IMR-90 (cell line): ENCODE data around the gene SLC44A5.

ENCODE experiments used
- CEBPB ChIP-seq: IDR thresholded peaks from 2 replicates; pipeline ENCODE4 v1.6.1; 2012; ENCODE audit warnings: low read depth, low read length, improper control_type of control experiment
- CTCF ChIP-seq: conservative IDR thresholded peaks from 2 replicates; pipeline ENCODE4 v1.5.1; 2012; ENCODE audit warnings: mild to moderate bottlenecking, low read depth, low read length, improper control_type of control experiment
- POLR2A ChIP-seq: IDR thresholded peaks from 2 replicates; pipeline ENCODE4 v1.6.1; 2012; ENCODE audit warnings: mild to moderate bottlenecking, low read depth, low read length

- TF ChIP-seq CTCF (no peak), POLR2A (no peak), CEBPB (no peak)
These were observed 218.6 kb downstream of the SLC44A5 start for GRCh38 chr1:75392278-75392677.
